HUES6 (cell line): ENCODE results near the gene GLRA1.

Source experiments
- H3K27ac ChIP-seq: 2 replicates; pipeline ENCODE4 v1.7.0; 2013; ENCODE audit warnings: low read depth, mild to moderate bottlenecking, low read length, inconsistent platforms
- H3K27me3 ChIP-seq: 2 replicates; pipeline ENCODE4 v1.6.1; 2013; ENCODE audit warnings: low read length; ENCODE audit not compliant: control insufficient read depth, insufficient read depth
- H3K36me3 ChIP-seq: 2 replicates; pipeline ENCODE4 v1.6.1; 2013; ENCODE audit warnings: low read length; ENCODE audit not compliant: control insufficient read depth, insufficient read depth
- H3K4me1 ChIP-seq: 2 replicates; pipeline ENCODE4 v1.6.1; 2013; ENCODE audit warnings: low read length; ENCODE audit not compliant: control insufficient read depth, insufficient read depth
- H3K4me3 ChIP-seq: 2 replicates; pipeline ENCODE4 v1.5.1; 2013; ENCODE audit warnings: low read depth, low read length
- H3K9ac ChIP-seq: one replicate; pipeline ENCODE4 v1.6.1; 2013; ENCODE audit warnings: mild to moderate bottlenecking, low read length
- H3K9me3 ChIP-seq: 2 replicates; pipeline ENCODE4 v1.6.1; 2013; ENCODE audit warnings: low read depth, low read length; ENCODE audit not compliant: control insufficient read depth, insufficient read depth

Gene GLRA1

GRCh38 chr5:151924564-151925301 is at the start of gene GLRA1:
Gene GLRA1, minus strand, starts transcription at chr5:151924851. Its CDS starts 302 bp downstream, at chr5:151924549.
- Histone ChIP-seq H3K4me3 (peak within 1 kb of the TSS; percentile 45), H3K36me3 (no peaks in the 10 kb centered on the region), H3K9ac (no peak within 1 kb of the TSS)

GRCh38 chr5:151970885-151971284 is 46.2 kb upstream of the GLRA1 start:
- Histone ChIP-seq H3K9me3 (no peaks in the 10 kb centered on the region), H3K9ac (no peak overlapping the region), H3K4me3 (no peak overlapping the region), H3K27me3 (no peaks in the 10 kb centered on the region), H3K36me3 (no peaks in the 10 kb centered on the region), H3K4me1 (no peaks in the 10 kb centered on the region), H3K27ac (no peak overlapping the region)

More at GRCh38 chr5:151924564-151925301, at the start of gene GLRA1:
- Histone ChIP-seq H3K9me3 (no peaks in the 10 kb centered on the region), H3K27me3 (peaks cover 52% of the 10 kb centered on the region), H3K4me1 (peaks cover 3% of the 10 kb centered on the region; the same call in 1 of the 2 replicates), H3K27ac (no peak within 1 kb of the TSS)

GRCh38 chr5:151967865-151968264 is 43.2 kb upstream of the GLRA1 start:
- Histone ChIP-seq H3K4me3 (no peak overlapping the region), H3K4me1 (no peaks in the 10 kb centered on the region), H3K27me3 (no peaks in the 10 kb centered on the region), H3K9me3 (no peaks in the 10 kb centered on the region), H3K36me3 (no peaks in the 10 kb centered on the region), H3K9ac (no peak overlapping the region), H3K27ac (no peak overlapping the region)

GRCh38 chr5:151966046-151966445 is 41.4 kb upstream of the GLRA1 start:
- H3K9me3 ChIP-seq: no peaks in the 10 kb centered on the region
- no peaks in the 10 kb centered on the region for H3K36me3 ChIP-seq
- no peaks in the 10 kb centered on the region for H3K27me3 ChIP-seq
- no peak overlapping the region for H3K4me3 ChIP-seq
- H3K9ac ChIP-seq: no peak overlapping the region
- H3K27ac ChIP-seq: no peak overlapping the region
- peaks cover 7% of the 10 kb centered on the region for H3K4me1 ChIP-seq

GRCh38 chr5:151964471-151964870 is 39.8 kb upstream of the GLRA1 start:
- no peaks in the 10 kb centered on the region for H3K9me3 ChIP-seq
- peaks cover 3% of the 10 kb centered on the region; the same call in 1 of the 2 replicates for H3K27me3 ChIP-seq
- H3K27ac ChIP-seq: no peak overlapping the region
- H3K36me3 ChIP-seq: no peaks in the 10 kb centered on the region
- no peak overlapping the region for H3K9ac ChIP-seq
- H3K4me1 ChIP-seq: peaks cover 7% of the 10 kb centered on the region
- H3K4me3 ChIP-seq: no peak overlapping the region

- Histone ChIP-seq H3K27me3 (peaks cover 4% of the 10 kb centered on the region; the same call in 1 of the 2 replicates), H3K27ac (no peak overlapping the region), H3K9ac (no peak overlapping the region), H3K9me3 (no peaks in the 10 kb centered on the region), H3K4me1 (peaks cover 7% of the 10 kb centered on the region), H3K36me3 (no peaks in the 10 kb centered on the region), H3K4me3 (no peak overlapping the region)
Observed at GRCh38 chr5:151961557-151961956, 36.9 kb upstream of the GLRA1 start.

GRCh38 chr5:151958111-151958510 is 33.5 kb upstream of the GLRA1 start:
- Histone ChIP-seq H3K9me3 (no peaks in the 10 kb centered on the region), H3K9ac (no peak overlapping the region), H3K27me3 (peaks cover 4% of the 10 kb centered on the region; the same call in 1 of the 2 replicates), H3K4me3 (no peak overlapping the region), H3K36me3 (no peaks in the 10 kb centered on the region), H3K27ac (no peak overlapping the region), H3K4me1 (peaks cover 11% of the 10 kb centered on the region)

- no peaks in the 10 kb centered on the region for H3K9me3 ChIP-seq
- no peak overlapping the region for H3K9ac ChIP-seq
- H3K27me3 ChIP-seq: peaks cover 4% of the 10 kb centered on the region; the same call in 1 of the 2 replicates
- H3K27ac ChIP-seq: no peak overlapping the region
- H3K4me1 ChIP-seq: peaks cover 9% of the 10 kb centered on the region
- H3K4me3 ChIP-seq: no peak overlapping the region
- H3K36me3 ChIP-seq: no peaks in the 10 kb centered on the region
Observed at GRCh38 chr5:151956725-151957124, 32.1 kb upstream of the GLRA1 start.

- Histone ChIP-seq H3K27me3 (no peaks in the 10 kb centered on the region; the same call in 1 of the 2 replicates), H3K4me1 (peaks cover 4% of the 10 kb centered on the region; the same call in 1 of the 2 replicates), H3K4me3 (no peak overlapping the region)
Observed at GRCh38 chr5:151954255-151954654, 29.6 kb upstream of the GLRA1 start.

GRCh38 chr5:151953833-151954232 is 29.2 kb upstream of the GLRA1 start:
- H3K9me3 ChIP-seq: no peaks in the 10 kb centered on the region
- no peaks in the 10 kb centered on the region for H3K36me3 ChIP-seq
- H3K27me3 ChIP-seq: no peaks in the 10 kb centered on the region; the same call in 1 of the 2 replicates
- peaks cover 4% of the 10 kb centered on the region; the same call in 1 of the 2 replicates for H3K4me1 ChIP-seq
- no peak overlapping the region for H3K9ac ChIP-seq
- H3K4me3 ChIP-seq: no peak overlapping the region
- no peak overlapping the region for H3K27ac ChIP-seq

More at GRCh38 chr5:151954255-151954654, 29.6 kb upstream of the GLRA1 start:
- no peak overlapping the region for H3K27ac ChIP-seq
- no peak overlapping the region for H3K9ac ChIP-seq
- H3K9me3 ChIP-seq: no peaks in the 10 kb centered on the region
- H3K36me3 ChIP-seq: no peaks in the 10 kb centered on the region

- Histone ChIP-seq H3K27me3 (no peaks in the 10 kb centered on the region; the same call in 1 of the 2 replicates), H3K9me3 (no peaks in the 10 kb centered on the region), H3K9ac (no peak overlapping the region), H3K4me3 (no peak overlapping the region), H3K36me3 (no peaks in the 10 kb centered on the region), H3K27ac (no peak overlapping the region), H3K4me1 (peaks cover 4% of the 10 kb centered on the region; the same call in 1 of the 2 replicates)
Observed at GRCh38 chr5:151952238-151952637, 27.6 kb upstream of the GLRA1 start.
